Panc1 (cell line): Measurements from ENCODE around the gene RUNX3. TPM values are rescaled to one million over a fixed set of nuclear protein-coding genes. Genes with fewer than 3 reads are reported as not detected.

ENCODE experiments used
- ATAC-seq: fragments of 200-7000 bp; cut with Tn5 transposase; 2 replicates; pipeline ENCODE4 v1.9.1; 2020; ENCODE audit warnings: mild to moderate bottlenecking, moderate library complexity
- BruUV-seq: library from RNA; stranded (reverse); fragments of 400-500 nt; replicated peaks from 2 replicates; lab custom pipeline; 2021; lab: Mats Ljungman, UMichigan
- CTCF ChIA-PET: fragments of 300-600 bp; sonication (Branson Sonifier 250); formaldehyde crosslinking; loops from one replicate; lab custom pipeline; 2022; ENCODE audit warnings: antibody characterized with exemption; lab: Charles Lee
- POLR2A ChIA-PET: fragments of 300-600 bp; sonication (Branson Sonifier 250); formaldehyde crosslinking; loops from one replicate; lab custom pipeline; 2022; ENCODE audit warnings: antibody characterized with exemption; lab: Charles Lee
- DNase-seq: peaks from one replicate; pipeline ENCODE4 v3.0.0-alpha.2; 2010; ENCODE audit warnings: low read depth, low spot score
- H3K27ac ChIP-seq: 2 replicates; pipeline ENCODE4 v1.5.1; 2011; ENCODE audit warnings: mild to moderate bottlenecking, low read length, inconsistent platforms
- H3K27me3 ChIP-seq: fragments of 200-500 bp; sonication (Bioruptor generic); 2 replicates; pipeline ENCODE4 v1.6.0; 2014; ENCODE audit warnings: low read length, inconsistent platforms; ENCODE audit not compliant: control insufficient read depth, insufficient read depth
- H3K36me3 ChIP-seq: fragments of 200-500 bp; sonication (Bioruptor generic); 2 replicates; pipeline ENCODE4 v1.5.1; 2014; ENCODE audit warnings: inconsistent platforms, mild to moderate bottlenecking, low read length, moderate library complexity; ENCODE audit not compliant: control insufficient read depth, insufficient read depth
- H3K4me1 ChIP-seq: 2 replicates; pipeline ENCODE4 v1.5.1; 2011; ENCODE audit warnings: inconsistent platforms, mild to moderate bottlenecking, low read length, moderate library complexity; ENCODE audit not compliant: control insufficient read depth, insufficient read depth
- H3K4me3 ChIP-seq, 2 experiments: 2 replicates each; pipeline ENCODE4 v1.5.1; 2011 to 2012; ENCODE audit warnings: low read depth in 2 of 2, low read length in 2 of 2, mild to moderate bottlenecking in 2 of 2, inconsistent platforms in 1 of 2, moderate library complexity in 1 of 2
- H3K9me3 ChIP-seq: fragments of 200-500 bp; sonication (Bioruptor generic); 2 replicates; pipeline ENCODE4 v1.5.1; 2014; ENCODE audit warnings: low read depth, mild to moderate bottlenecking, inconsistent platforms, low read length, moderate library complexity; ENCODE audit not compliant: control insufficient read depth, insufficient read depth
- CTCF ChIP-seq: fragments of 450-650 bp; IDR thresholded peaks from 2 replicates; pipeline ENCODE4 v1.5.1; 2017; ENCODE audit warnings: mild to moderate bottlenecking
- POLR2AphosphoS5 ChIP-seq: IDR thresholded peaks from 2 replicates; pipeline ENCODE4 v1.6.1; 2012; ENCODE audit warnings: mild to moderate bottlenecking, low read depth, low read length, moderate library complexity
- SIN3A ChIP-seq: IDR thresholded peaks from 2 replicates; pipeline ENCODE4 v1.6.1; 2012; ENCODE audit warnings: low read depth, mild to moderate bottlenecking, low read length, moderate library complexity, borderline replicate concordance; ENCODE audit not compliant: insufficient read depth
- TCF7L2 ChIP-seq: IDR thresholded peaks from 2 replicates; pipeline ENCODE4 v1.6.1; 2011; ENCODE audit warnings: mild to moderate bottlenecking, low read depth, low read length, inconsistent platforms
- in situ Hi-C: cut with HindIII; loops from 2 replicates; pipeline ENCODE4 v1.10.0; 2016; ENCODE audit warnings: low sequenced_read_pairs, low pct_unique_long_range_greater_than_20kb
- intact Hi-C: fragments of 100-400 bp; cut with micrococcal nuclease; formaldehyde crosslinking; loops from one replicate; pipeline ENCODE4 v1.10.0; 2022; ENCODE audit not compliant: unreplicated experiment
- total RNA-seq: library from RNA; stranded (reverse); gene quantifications from one replicate; pipeline ENCODE4 v1.2.1, GENCODE V29; 2021; ENCODE audit not compliant: unreplicated experiment
- TF ChIP-seq, protein P1 (sequence below), 2 experiments: IDR thresholded peaks; 2 replicates each; pipeline ENCODE4 v1.6.1; 2011 to 2012; ENCODE audit warnings: low read depth in 2 of 2, control low read depth in 1 of 2, low read length in 1 of 2, mild to moderate bottlenecking in 1 of 2, moderate library complexity in 1 of 2; ENCODE audit not compliant: insufficient read depth in 1 of 2

The RUNX3 gene
- total RNA-seq, 1 experiment from 2014 or later = 0.10 TPM

DNA sequence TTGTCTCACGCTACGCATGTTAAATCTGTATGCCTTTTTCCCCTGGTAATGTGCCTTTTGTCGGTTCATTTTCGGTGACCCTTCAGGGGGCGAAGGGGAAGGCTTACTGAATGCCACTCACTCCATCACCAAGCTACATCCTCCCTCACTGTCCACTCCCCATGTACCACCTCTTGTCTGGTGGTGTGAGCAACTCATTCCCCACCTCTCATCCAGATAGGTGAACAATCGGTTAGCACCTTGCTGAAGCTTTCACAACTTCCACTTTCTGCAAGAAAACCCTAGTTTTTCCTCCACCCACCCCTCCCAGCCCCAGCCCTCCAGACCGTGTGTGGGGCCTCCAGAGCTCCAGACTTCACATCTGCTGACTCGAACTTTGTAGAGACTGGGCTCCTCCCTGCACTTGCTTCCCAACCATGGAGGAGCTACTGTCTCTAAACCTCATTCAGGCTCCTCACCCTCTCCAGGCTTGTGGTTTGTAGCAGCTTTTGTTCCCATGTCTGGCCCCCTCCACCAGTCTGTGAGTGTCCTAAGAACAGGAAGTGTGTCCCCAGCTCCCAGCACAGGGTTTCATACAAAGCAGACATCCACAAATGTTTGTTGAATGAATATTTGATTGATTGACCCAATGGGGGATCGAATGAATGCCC is 48.4 kb upstream of the RUNX3 start:
- Histone ChIP-seq H3K9me3 (peaks cover 19% of the 10 kb centered on the region; the same call in 1 of the 2 replicates), H3K27ac (no peak overlapping the region), H3K4me3 (no peak overlapping the region), H3K36me3 (no peaks in the 10 kb centered on the region), H3K4me1 (no peaks in the 10 kb centered on the region), H3K27me3 (0 out of 2 replicates have a peak, but pooled peaks cover 4% of the 10 kb centered on the region)
- DNase-seq (no peak), ATAC-seq (no peak)
- intact Hi-C loops (no loop called here), in situ Hi-C loops (no loop called here)
- POLR2A ChIA-PET = no interaction called here
- CTCF ChIA-PET = interaction anchor here (0.9 kb wide), 1 partner anchor 113 kb away, joined by 4 read pairs; no protein-coding TSS in a partner anchor
- BruUV-seq = no TSS peak
- TF ChIP-seq TCF7L2 = no peak
- TF ChIP-seq SIN3A = no peak
- no peak for TF ChIP-seq CTCF
- TF ChIP-seq, protein P1, sequence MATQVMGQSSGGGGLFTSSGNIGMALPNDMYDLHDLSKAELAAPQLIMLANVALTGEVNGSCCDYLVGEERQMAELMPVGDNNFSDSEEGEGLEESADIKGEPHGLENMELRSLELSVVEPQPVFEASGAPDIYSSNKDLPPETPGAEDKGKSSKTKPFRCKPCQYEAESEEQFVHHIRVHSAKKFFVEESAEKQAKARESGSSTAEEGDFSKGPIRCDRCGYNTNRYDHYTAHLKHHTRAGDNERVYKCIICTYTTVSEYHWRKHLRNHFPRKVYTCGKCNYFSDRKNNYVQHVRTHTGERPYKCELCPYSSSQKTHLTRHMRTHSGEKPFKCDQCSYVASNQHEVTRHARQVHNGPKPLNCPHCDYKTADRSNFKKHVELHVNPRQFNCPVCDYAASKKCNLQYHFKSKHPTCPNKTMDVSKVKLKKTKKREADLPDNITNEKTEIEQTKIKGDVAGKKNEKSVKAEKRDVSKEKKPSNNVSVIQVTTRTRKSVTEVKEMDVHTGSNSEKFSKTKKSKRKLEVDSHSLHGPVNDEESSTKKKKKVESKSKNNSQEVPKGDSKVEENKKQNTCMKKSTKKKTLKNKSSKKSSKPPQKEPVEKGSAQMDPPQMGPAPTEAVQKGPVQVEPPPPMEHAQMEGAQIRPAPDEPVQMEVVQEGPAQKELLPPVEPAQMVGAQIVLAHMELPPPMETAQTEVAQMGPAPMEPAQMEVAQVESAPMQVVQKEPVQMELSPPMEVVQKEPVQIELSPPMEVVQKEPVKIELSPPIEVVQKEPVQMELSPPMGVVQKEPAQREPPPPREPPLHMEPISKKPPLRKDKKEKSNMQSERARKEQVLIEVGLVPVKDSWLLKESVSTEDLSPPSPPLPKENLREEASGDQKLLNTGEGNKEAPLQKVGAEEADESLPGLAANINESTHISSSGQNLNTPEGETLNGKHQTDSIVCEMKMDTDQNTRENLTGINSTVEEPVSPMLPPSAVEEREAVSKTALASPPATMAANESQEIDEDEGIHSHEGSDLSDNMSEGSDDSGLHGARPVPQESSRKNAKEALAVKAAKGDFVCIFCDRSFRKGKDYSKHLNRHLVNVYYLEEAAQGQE (IDR thresholded peaks at IDR 0.05; ENCODE audit: insufficient read depth in 1 of 2, low read depth in 2 of 2, low read length in 1 of 2) = no peak
- no peak for TF ChIP-seq POLR2AphosphoS5

DNA sequence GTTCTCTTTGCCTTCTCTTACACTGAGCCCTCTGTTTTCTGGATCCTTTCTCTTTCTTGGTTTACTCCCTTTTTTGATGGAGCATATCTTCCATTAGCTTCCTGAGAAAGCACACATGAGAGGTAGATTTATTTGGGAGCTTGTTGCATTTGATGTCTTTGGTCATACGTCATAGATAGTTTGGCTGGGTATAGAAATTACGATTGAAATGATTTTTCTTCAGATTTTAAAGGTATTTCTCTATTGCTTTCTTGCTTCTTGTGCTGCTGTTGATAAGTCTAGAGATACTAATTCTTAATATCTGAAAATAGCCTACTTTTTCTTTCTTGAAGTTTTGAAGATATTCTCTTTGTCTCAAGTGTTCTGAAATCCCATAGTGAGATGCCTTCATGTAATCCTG is 45.3 kb upstream of the RUNX3 start:
- TF ChIP-seq POLR2AphosphoS5 (no peak), TCF7L2 (no peak), CTCF (no peak), SIN3A (no peak)
- TF ChIP-seq, protein P1 (IDR thresholded peaks at IDR 0.05; ENCODE audit: insufficient read depth in 1 of 2, low read depth in 2 of 2, low read length in 1 of 2) = no peak
- BruUV-seq = no TSS peak

More for the DNA sequence above, 45.3 kb upstream of the RUNX3 start:
- Histone ChIP-seq H3K36me3 (no peaks in the 10 kb centered on the region), H3K4me1 (no peaks in the 10 kb centered on the region), H3K27ac (no peak overlapping the region), H3K9me3 (peaks cover 19% of the 10 kb centered on the region; the same call in 1 of the 2 replicates), H3K27me3 (0 out of 2 replicates have a peak, but pooled peaks cover 4% of the 10 kb centered on the region), H3K4me3 (no peak overlapping the region)
- DNase-seq = no peak
- ChIA-PET CTCF (no interaction called here), POLR2A (no interaction called here)
- intact Hi-C loops = no loop called here
- in situ Hi-C loops = no loop called here
- ATAC-seq = no peak
